OCI-LY3 (cell line): ENCODE data around the gene ADARB1.

ENCODE experiments used
- H2AFZ ChIP-seq: fragments of 200-600, 300-600 bp; shearing (Covaris generic); 2 replicates; pipeline ENCODE4 v1.6.0; 2014; ENCODE audit warnings: antibody characterized with exemption, low read depth, low read length
- H3K27ac ChIP-seq: fragments of 200-600, 300-600 bp; sonication (generic); 2 replicates; pipeline ENCODE4 v1.5.1; 2014; ENCODE audit warnings: mild to moderate bottlenecking, low read length, moderate library complexity, mixed read lengths
- H3K27me3 ChIP-seq: fragments of 200-600, 300-600 bp; sonication (generic); 2 replicates; pipeline ENCODE4 v1.6.1; 2014; ENCODE audit warnings: low read depth, low read length, mixed read lengths
- H3K36me3 ChIP-seq: fragments of 200-600, 300-600 bp; sonication (generic); replicated peaks from 2 replicates; pipeline ENCODE3; 2014; ENCODE audit warnings: low read depth, low read length, mixed read lengths
- H3K4me1 ChIP-seq: fragments of 300-600, 200-600 bp; sonication (generic); 2 replicates; pipeline ENCODE4 v1.6.1; 2014; ENCODE audit warnings: low read length, mixed read lengths
- H3K4me2 ChIP-seq: fragments of 200-600, 300-600 bp; sonication (generic); 2 replicates; pipeline ENCODE4 v1.6.1; 2014; ENCODE audit warnings: low read length, mixed read lengths
- H3K4me3 ChIP-seq: fragments of 300-600, 200-600 bp; sonication (generic); 2 replicates; pipeline ENCODE4 v1.5.1; 2014; ENCODE audit warnings: antibody characterized with exemption, mild to moderate bottlenecking, low read length, moderate library complexity
- H3K79me2 ChIP-seq: fragments of 300-600, 200-600 bp; shearing (Covaris generic); 2 replicates; pipeline ENCODE4 v1.6.1; 2014; ENCODE audit warnings: mild to moderate bottlenecking, low read length, mixed read lengths
- H3K9ac ChIP-seq: fragments of 300-600, 200-600 bp; shearing (Covaris generic); 2 replicates; pipeline ENCODE4 v1.6.0; 2014; ENCODE audit warnings: mild to moderate bottlenecking, low read length, moderate library complexity
- H3K9me3 ChIP-seq: fragments of 200-600, 300-600 bp; shearing (Covaris generic); 2 replicates; pipeline ENCODE4 v1.6.1; 2014; ENCODE audit warnings: low read length, mixed read lengths; ENCODE audit not compliant: insufficient read depth
- H4K20me1 ChIP-seq: fragments of 200-600, 300-600 bp; sonication (generic); 2 replicates; pipeline ENCODE4 v1.6.1; 2016; ENCODE audit warnings: low read length, mixed read lengths; ENCODE audit not compliant: insufficient read depth
- EZH2phosphoT487 ChIP-seq: fragments of 200-600 bp; shearing (Covaris generic); IDR thresholded peaks from 2 replicates; pipeline ENCODE4 v1.6.1; 2018; ENCODE audit warnings: antibody characterized with exemption, mixed run types, low read depth
- TF ChIP-seq, protein P1 (sequence below): fragments of 200-600, 300-600 bp; sonication (generic); IDR thresholded peaks from 2 replicates; pipeline ENCODE4 v1.5.1; 2014; ENCODE audit warnings: antibody characterized with exemption, low read length, low read depth

The ADARB1 gene

GRCh38 chr21:45076245-45076711 lies 1.9 kb downstream of the ADARB1 start:
- peaks cover 15% of the 10 kb centered on the region for H3K4me1 ChIP-seq
- H3K27ac ChIP-seq = no peak overlapping the region
- no peak overlapping the region for H3K4me2 ChIP-seq
- no peaks in the 10 kb centered on the region for H4K20me1 ChIP-seq
- no peak overlapping the region for H3K4me3 ChIP-seq
- H3K79me2 ChIP-seq = no peaks in the 10 kb centered on the region
- H3K36me3 ChIP-seq = no peaks in the 10 kb centered on the region
- H3K27me3 ChIP-seq = no peaks in the 10 kb centered on the region
- no peak overlapping the region for H2AFZ ChIP-seq
- no peak overlapping the region for H3K9ac ChIP-seq
- no peaks in the 10 kb centered on the region for H3K9me3 ChIP-seq
- no peak for TF ChIP-seq EZH2phosphoT487
- TF ChIP-seq, protein P1, sequence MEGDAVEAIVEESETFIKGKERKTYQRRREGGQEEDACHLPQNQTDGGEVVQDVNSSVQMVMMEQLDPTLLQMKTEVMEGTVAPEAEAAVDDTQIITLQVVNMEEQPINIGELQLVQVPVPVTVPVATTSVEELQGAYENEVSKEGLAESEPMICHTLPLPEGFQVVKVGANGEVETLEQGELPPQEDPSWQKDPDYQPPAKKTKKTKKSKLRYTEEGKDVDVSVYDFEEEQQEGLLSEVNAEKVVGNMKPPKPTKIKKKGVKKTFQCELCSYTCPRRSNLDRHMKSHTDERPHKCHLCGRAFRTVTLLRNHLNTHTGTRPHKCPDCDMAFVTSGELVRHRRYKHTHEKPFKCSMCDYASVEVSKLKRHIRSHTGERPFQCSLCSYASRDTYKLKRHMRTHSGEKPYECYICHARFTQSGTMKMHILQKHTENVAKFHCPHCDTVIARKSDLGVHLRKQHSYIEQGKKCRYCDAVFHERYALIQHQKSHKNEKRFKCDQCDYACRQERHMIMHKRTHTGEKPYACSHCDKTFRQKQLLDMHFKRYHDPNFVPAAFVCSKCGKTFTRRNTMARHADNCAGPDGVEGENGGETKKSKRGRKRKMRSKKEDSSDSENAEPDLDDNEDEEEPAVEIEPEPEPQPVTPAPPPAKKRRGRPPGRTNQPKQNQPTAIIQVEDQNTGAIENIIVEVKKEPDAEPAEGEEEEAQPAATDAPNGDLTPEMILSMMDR = no peak

GRCh38 chr21:45078371-45078770 lies 4.0 kb downstream of the ADARB1 start:
- Histone ChIP-seq H3K27me3 (no peaks in the 10 kb centered on the region), H3K4me2 (no peak overlapping the region), H3K36me3 (no peaks in the 10 kb centered on the region), H3K4me3 (no peak overlapping the region), H3K79me2 (no peaks in the 10 kb centered on the region), H2AFZ (no peak overlapping the region), H3K9ac (no peak overlapping the region), H3K9me3 (no peaks in the 10 kb centered on the region), H4K20me1 (no peaks in the 10 kb centered on the region), H3K27ac (no peak overlapping the region), H3K4me1 (peaks cover 2% of the 10 kb centered on the region; the same call in 1 of the 2 replicates)
- TF ChIP-seq, protein P1 = no peak
- no peak for TF ChIP-seq EZH2phosphoT487

DNA sequence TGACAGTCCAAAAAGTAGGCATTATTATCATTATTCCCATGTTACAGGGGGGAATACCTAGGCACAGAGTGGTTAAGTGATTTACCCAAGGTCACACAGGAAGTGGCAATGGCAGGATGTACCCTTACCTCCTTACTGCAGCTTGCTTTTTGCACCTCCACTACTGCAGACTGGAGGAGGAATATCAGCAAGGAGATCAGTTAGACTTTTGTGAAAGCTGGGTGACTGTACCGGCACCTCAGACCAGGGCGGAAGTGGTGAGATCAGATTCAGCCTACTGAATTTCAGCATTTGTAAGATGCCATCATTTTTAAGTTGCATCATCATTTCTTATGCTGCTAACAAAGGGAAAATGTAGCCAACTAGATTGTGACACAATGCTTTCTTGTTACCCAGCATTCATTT lies 4.5 kb downstream of the ADARB1 start:
- no peak overlapping the region for H3K9ac ChIP-seq
- no peaks in the 10 kb centered on the region for H3K4me1 ChIP-seq
- H3K36me3 ChIP-seq = no peaks in the 10 kb centered on the region
- H3K79me2 ChIP-seq = no peaks in the 10 kb centered on the region
- H3K4me3 ChIP-seq = no peak overlapping the region
- no peak for TF ChIP-seq EZH2phosphoT487
- TF ChIP-seq, protein P1 = no peak
- no peak overlapping the region for H3K4me2 ChIP-seq
- no peaks in the 10 kb centered on the region for H3K9me3 ChIP-seq
- H3K27me3 ChIP-seq = no peaks in the 10 kb centered on the region
- H3K27ac ChIP-seq = no peak overlapping the region
- no peaks in the 10 kb centered on the region for H4K20me1 ChIP-seq
- no peak overlapping the region for H2AFZ ChIP-seq

DNA sequence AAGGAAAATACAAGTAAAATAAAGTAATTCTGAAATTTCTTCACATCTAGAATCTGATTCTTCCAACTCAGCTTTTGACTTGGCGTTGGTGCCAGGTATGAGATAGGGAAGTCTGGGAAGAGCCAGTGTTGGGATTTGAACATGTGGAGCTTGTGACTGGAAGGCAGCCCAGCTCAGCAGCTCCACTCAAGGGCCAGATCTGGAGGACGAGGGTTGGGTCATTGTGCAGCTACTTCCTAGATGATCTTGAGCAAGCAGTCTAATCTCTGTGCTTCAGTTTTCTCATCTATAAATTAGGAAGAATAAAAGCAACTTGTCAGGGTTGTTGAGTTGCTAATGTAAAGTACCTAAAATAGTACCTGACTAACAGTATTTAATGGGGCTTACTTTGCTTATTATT lies 5.0 kb downstream of the ADARB1 start:
- TF ChIP-seq EZH2phosphoT487 = no peak
- TF ChIP-seq, protein P1 = no peak
- Histone ChIP-seq H3K4me1 (no peaks in the 10 kb centered on the region), H3K27me3 (no peaks in the 10 kb centered on the region), H4K20me1 (no peaks in the 10 kb centered on the region), H3K27ac (no peak overlapping the region), H3K79me2 (no peaks in the 10 kb centered on the region), H2AFZ (no peak overlapping the region), H3K4me2 (no peak overlapping the region), H3K9ac (no peak overlapping the region), H3K4me3 (no peak overlapping the region), H3K9me3 (no peaks in the 10 kb centered on the region), H3K36me3 (no peaks in the 10 kb centered on the region)
